H9 (cell line): ENCODE results near the gene KRTAP4-12. TPM values are rescaled to one million over a fixed set of nuclear protein-coding genes. Genes with fewer than 3 reads are reported as not detected.
"Not testable (repeated sequence)": the region's sequence is repeated elsewhere in the genome, so short reads cannot be mapped to it uniquely, and the experiment has no call there.

ENCODE experiments used
- DNase-seq: peaks from one replicate; pipeline ENCODE4 v3.0.0-alpha.2; 2017
- H2AFZ ChIP-seq: one replicate; pipeline ENCODE4 v1.6.1; 2013; ENCODE audit warnings: mild to moderate bottlenecking, low read length, control low read depth, moderate library complexity
- H2AK5ac ChIP-seq: 2 replicates; pipeline ENCODE4 v1.6.1; 2013; ENCODE audit warnings: low read length, control low read depth, mixed read lengths; ENCODE audit not compliant: insufficient read length
- H2BK120ac ChIP-seq: one replicate; pipeline ENCODE4 v1.6.1; 2013; ENCODE audit warnings: low read depth, mild to moderate bottlenecking, low read length, control low read depth, inconsistent platforms; ENCODE audit not compliant: poor library complexity, severe bottlenecking
- H2BK12ac ChIP-seq: 2 replicates; pipeline ENCODE4 v1.6.1; 2013; ENCODE audit warnings: low read length, control low read depth, mixed read lengths, low read depth; ENCODE audit not compliant: insufficient read length
- H2BK15ac ChIP-seq: 2 replicates; pipeline ENCODE4 v1.6.1; 2013; ENCODE audit warnings: low read depth, low read length, control low read depth
- H2BK20ac ChIP-seq: one replicate; pipeline ENCODE4 v1.6.1; 2013; ENCODE audit warnings: low read depth, mild to moderate bottlenecking, low read length, control low read depth, inconsistent platforms; ENCODE audit not compliant: poor library complexity, severe bottlenecking
- H2BK5ac ChIP-seq: 2 replicates; pipeline ENCODE4 v1.6.1; 2013; ENCODE audit warnings: low read length, control low read depth, mixed read lengths; ENCODE audit not compliant: insufficient read length
- H3K14ac ChIP-seq: 2 replicates; pipeline ENCODE4 v1.6.1; 2013; ENCODE audit warnings: low read length, control low read depth; ENCODE audit not compliant: insufficient read depth
- H3K18ac ChIP-seq: 2 replicates; pipeline ENCODE4 v1.6.1; 2013; ENCODE audit warnings: low read depth, mild to moderate bottlenecking, mixed read lengths, low read length, control low read depth; ENCODE audit not compliant: insufficient read length
- H3K23ac ChIP-seq: 2 replicates; pipeline ENCODE4 v1.6.1; 2013; ENCODE audit warnings: low read length, control low read depth, mixed read lengths, low read depth; ENCODE audit not compliant: insufficient read length
- H3K23me2 ChIP-seq: 2 replicates; pipeline ENCODE4 v1.6.1; 2013; ENCODE audit warnings: low read depth, mild to moderate bottlenecking, mixed read lengths, low read length, control low read depth; ENCODE audit not compliant: insufficient read length, poor library complexity, severe bottlenecking
- H3K27ac ChIP-seq: 2 replicates; pipeline ENCODE4 v1.5.1; 2013; ENCODE audit warnings: low read length, control low read depth, mixed read lengths, low read depth; ENCODE audit not compliant: insufficient read length
- H3K27me3 ChIP-seq: 2 replicates; pipeline ENCODE4 v1.6.1; 2013; ENCODE audit warnings: low read length, control low read depth, inconsistent platforms; ENCODE audit not compliant: insufficient read depth
- H3K4ac ChIP-seq: 2 replicates; pipeline ENCODE4 v1.6.1; 2013; ENCODE audit warnings: low read depth, mild to moderate bottlenecking, control low read depth, inconsistent platforms, low read length, moderate library complexity
- H3K4me1 ChIP-seq: 2 replicates; pipeline ENCODE4 v1.6.1; 2013; ENCODE audit warnings: low read length, control low read depth, inconsistent platforms; ENCODE audit not compliant: insufficient read depth
- H3K4me2 ChIP-seq: 2 replicates; pipeline ENCODE4 v1.6.1; 2013; ENCODE audit warnings: low read length, control low read depth, mixed read lengths; ENCODE audit not compliant: insufficient read length, insufficient read depth
- H3K56ac ChIP-seq: 2 replicates; pipeline ENCODE4 v1.6.1; 2013; ENCODE audit warnings: low read depth, mild to moderate bottlenecking, mixed read lengths, low read length, control low read depth; ENCODE audit not compliant: insufficient read length
- H3K79me1 ChIP-seq: 2 replicates; pipeline ENCODE4 v1.6.1; 2013; ENCODE audit warnings: low read depth, mild to moderate bottlenecking, moderate library complexity, low read length, control low read depth, inconsistent platforms; ENCODE audit not compliant: insufficient read depth, poor library complexity, severe bottlenecking
- H3K79me2 ChIP-seq: 2 replicates; pipeline ENCODE4 v1.6.1; 2013; ENCODE audit warnings: low read length, control low read depth, inconsistent platforms; ENCODE audit not compliant: insufficient read depth
- H3K9ac ChIP-seq: 2 replicates; pipeline ENCODE4 v1.6.1; 2013; ENCODE audit warnings: low read length, control low read depth, mixed read lengths; ENCODE audit not compliant: insufficient read length; ENCODE audit errors: extremely low read depth
- H3K9me3 ChIP-seq: one replicate; pipeline ENCODE4 v1.6.1; 2013; ENCODE audit warnings: low read depth, low read length, inconsistent platforms; ENCODE audit not compliant: control insufficient read depth
- H3T11ph ChIP-seq: one replicate; pipeline ENCODE4 v1.6.1; 2013; ENCODE audit warnings: mild to moderate bottlenecking, low read length, control low read depth, inconsistent platforms
- H4K20me1 ChIP-seq: one replicate; pipeline ENCODE4 v1.6.1; 2013; ENCODE audit not compliant: control insufficient read depth, insufficient read length, insufficient read depth
- H4K5ac ChIP-seq: 2 replicates; pipeline ENCODE4 v1.6.1; 2013; ENCODE audit warnings: low read depth, mild to moderate bottlenecking, mixed read lengths, low read length, control low read depth; ENCODE audit not compliant: insufficient read length
- H4K8ac ChIP-seq: replicated peaks from 2 replicates; pipeline ENCODE4 v1.6.1; 2013; ENCODE audit warnings: low read length, control low read depth, mixed read lengths, low read depth; ENCODE audit not compliant: insufficient read length
- H4K91ac ChIP-seq: 2 replicates; pipeline ENCODE4 v1.6.1; 2013; ENCODE audit warnings: low read depth, mild to moderate bottlenecking, moderate library complexity, mixed read lengths, low read length, control low read depth; ENCODE audit not compliant: insufficient read length
- H3K27ac Mint-ChIP-seq, 3 experiments: 2 replicates in 2 of 3; 3 replicates in 1 of 3; pipeline ENCODE4 v1.8.0; 2020 to 2021; ENCODE audit warnings: mixed read lengths in 3 of 3, mild to moderate bottlenecking in 1 of 3, moderate library complexity in 1 of 3
- H3K27me3 Mint-ChIP-seq: 2 replicates; pipeline ENCODE4 v1.8.0; 2021; ENCODE audit warnings: low read depth, mild to moderate bottlenecking, moderate library complexity, mixed read lengths
- H3K36me3 Mint-ChIP-seq, 3 experiments: 2 replicates in 2 of 3; 3 replicates in 1 of 3; pipeline ENCODE4 v1.8.0; 2020 to 2021; ENCODE audit warnings: low read depth in 3 of 3, mixed read lengths in 3 of 3; ENCODE audit not compliant: insufficient read depth in 1 of 3
- H3K4me1 Mint-ChIP-seq, 2 experiments: 2 replicates each; pipeline ENCODE4 v1.8.0; 2020; ENCODE audit warnings: mixed read lengths in 2 of 2
- H3K4me3 Mint-ChIP-seq, 2 experiments: 2 replicates in 1 of 2; 3 replicates in 1 of 2; pipeline ENCODE4 v1.8.0; 2020 to 2021; ENCODE audit warnings: mild to moderate bottlenecking in 2 of 2, mixed read lengths in 2 of 2, moderate library complexity in 1 of 2
- H3K9me3 Mint-ChIP-seq, 2 experiments: 2 replicates in 1 of 2; 3 replicates in 1 of 2; pipeline ENCODE4 v1.8.0; 2020; ENCODE audit warnings: mild to moderate bottlenecking in 2 of 2, mixed read lengths in 2 of 2, moderate library complexity in 1 of 2
- WGBS: extraction: QIAGEN DNeasy Blood & Tissue Kit; methylation state at CpG from one replicate; pipeline ENCODE4 v1.1.7; 2013; ENCODE audit warnings: missing lambda C conversion rate, low lambda C conversion rate, mixed read lengths; ENCODE audit not compliant: insufficient read length; ENCODE audit errors: extremely low coverage; 5-methylcytosine and 5-hydroxymethylcytosine counted together
- total RNA-seq: library from RNA; stranded (reverse); gene quantifications from 2 replicates; pipeline ENCODE4 v1.2.1, GENCODE V29; 2021
- TF ChIP-seq, protein P1 (sequence below): fragments of 200-600 bp; sonication (generic); conservative IDR thresholded peaks from 3 replicates; pipeline ENCODE4 v1.8.0; 2021; ENCODE audit warnings: antibody characterized with exemption, mild to moderate bottlenecking

The KRTAP4-12 gene
- total RNA-seq, 1 experiment from 2014 or later, result not detected

GRCh38 chr17:41118721-41119120 lies 5.3 kb downstream of the KRTAP4-12 start:
- no peak overlapping the region for H2BK20ac ChIP-seq
- no peak overlapping the region for H3K4ac ChIP-seq
- no peaks in the 10 kb centered on the region for H3K4me1 ChIP-seq
- no peak overlapping the region for H3K56ac ChIP-seq
- H4K91ac ChIP-seq, result no peak overlapping the region
- H2BK120ac ChIP-seq, result no peak overlapping the region
- WGBS, result no CpG with 5 or more reads among the region's 4 CpGs
- no peak overlapping the region for H3K27ac ChIP-seq
- no peak overlapping the region for H2AFZ ChIP-seq
- no peaks in the 10 kb centered on the region for H4K20me1 ChIP-seq
- H3K4me2 ChIP-seq, result no peak overlapping the region
- no peak for DNase-seq
- H4K8ac ChIP-seq, result no peak overlapping the region
- H2BK12ac ChIP-seq, result no peak overlapping the region
- no peak overlapping the region for H3T11ph ChIP-seq
- Mint-ChIP-seq H3K27me3 (no peaks in the 10 kb centered on the region; the same call in 1 of the 2 replicates), H3K4me1 (peaks cover 32 to 35% of the 10 kb centered on the region in 2 experiments), H3K4me3 (no peak overlapping the region), H3K9me3 (peaks cover 0 to 23% of the 10 kb centered on the region in 2 experiments; a peak in 4 of 5 replicates), H3K36me3 (peaks cover 0 to 5% (median 0%) of the 10 kb centered on the region in 3 experiments; a peak in 3 of 7 replicates), H3K27ac (no peak overlapping the region)
- no peak overlapping the region for H3K23ac ChIP-seq
- no peak overlapping the region for H4K5ac ChIP-seq
- no peak overlapping the region for H2AK5ac ChIP-seq
- no peak overlapping the region for H3K14ac ChIP-seq
- TF ChIP-seq, protein P1, sequence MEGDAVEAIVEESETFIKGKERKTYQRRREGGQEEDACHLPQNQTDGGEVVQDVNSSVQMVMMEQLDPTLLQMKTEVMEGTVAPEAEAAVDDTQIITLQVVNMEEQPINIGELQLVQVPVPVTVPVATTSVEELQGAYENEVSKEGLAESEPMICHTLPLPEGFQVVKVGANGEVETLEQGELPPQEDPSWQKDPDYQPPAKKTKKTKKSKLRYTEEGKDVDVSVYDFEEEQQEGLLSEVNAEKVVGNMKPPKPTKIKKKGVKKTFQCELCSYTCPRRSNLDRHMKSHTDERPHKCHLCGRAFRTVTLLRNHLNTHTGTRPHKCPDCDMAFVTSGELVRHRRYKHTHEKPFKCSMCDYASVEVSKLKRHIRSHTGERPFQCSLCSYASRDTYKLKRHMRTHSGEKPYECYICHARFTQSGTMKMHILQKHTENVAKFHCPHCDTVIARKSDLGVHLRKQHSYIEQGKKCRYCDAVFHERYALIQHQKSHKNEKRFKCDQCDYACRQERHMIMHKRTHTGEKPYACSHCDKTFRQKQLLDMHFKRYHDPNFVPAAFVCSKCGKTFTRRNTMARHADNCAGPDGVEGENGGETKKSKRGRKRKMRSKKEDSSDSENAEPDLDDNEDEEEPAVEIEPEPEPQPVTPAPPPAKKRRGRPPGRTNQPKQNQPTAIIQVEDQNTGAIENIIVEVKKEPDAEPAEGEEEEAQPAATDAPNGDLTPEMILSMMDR, result no peak
- no peak overlapping the region for H2BK15ac ChIP-seq
- H2BK5ac ChIP-seq, result no peak overlapping the region
- no peaks in the 10 kb centered on the region for H3K79me2 ChIP-seq
- no peaks in the 10 kb centered on the region for H3K79me1 ChIP-seq
- H3K27me3 ChIP-seq, result no peaks in the 10 kb centered on the region
- no peak overlapping the region for H3K18ac ChIP-seq
- H3K9me3 ChIP-seq, result no peaks in the 10 kb centered on the region
- no peaks in the 10 kb centered on the region for H3K23me2 ChIP-seq
- no peak overlapping the region for H3K9ac ChIP-seq

GRCh38 chr17:41117846-41118386 lies 6.1 kb downstream of the KRTAP4-12 start, which contains the start of gene KRTAP4-11:
Gene KRTAP4-11, minus strand, starts transcription at chr17:41118373. Its CDS starts 58 bp downstream, at chr17:41118315.
- not testable (repeated sequence) for H3K4me2 ChIP-seq, H2AFZ ChIP-seq
- whole genome bisulfite sequencing, result no CpG with 5 or more reads among the region's 10 CpGs

More at GRCh38 chr17:41117846-41118386, 6.1 kb downstream of the KRTAP4-12 start, which contains the start of gene KRTAP4-11:
- not testable (repeated sequence) for H3K23me2 ChIP-seq, H3K4me1 ChIP-seq, DNase-seq, H2BK120ac ChIP-seq, H4K91ac ChIP-seq, H4K20me1 ChIP-seq, H3K36me3 Mint-ChIP-seq, H2BK15ac ChIP-seq, H3K9ac ChIP-seq, H3K56ac ChIP-seq, H3K4me3 Mint-ChIP-seq, H3K27ac ChIP-seq, H3K14ac ChIP-seq, H3K27ac Mint-ChIP-seq, H2BK5ac ChIP-seq, H3K9me3 ChIP-seq, H3K79me2 ChIP-seq, H3K18ac ChIP-seq, H4K8ac ChIP-seq, H2AK5ac ChIP-seq, H2BK12ac ChIP-seq, H3K4ac ChIP-seq, H2BK20ac ChIP-seq, H4K5ac ChIP-seq, H3T11ph ChIP-seq, H3K79me1 ChIP-seq, H3K23ac ChIP-seq, H3K27me3 Mint-ChIP-seq, H3K27me3 ChIP-seq
- H3K9me3 Mint-ChIP-seq, result peaks cover 6 to 29% of the 10 kb centered on the region in 2 experiments
- peaks cover 28 to 30% of the 10 kb centered on the region in 2 experiments for H3K4me1 Mint-ChIP-seq
